ENCODE results near the gene GSPT2.
"Not testable (repeated sequence)": the region's sequence is repeated elsewhere in the genome, so short reads cannot be mapped to it uniquely, and the experiment has no call there.

GSPT2 gene

GRCh38 chrX:51743179-51743957 lies at the start of gene GSPT2:
Gene GSPT2 (plus strand): TSS chrX:51743442. CDS start chrX:51743627, 185 bp downstream.
- DNase-seq = peak; percentile 5 to 31 (median 9)

- DNase-seq = no peak
Measured at GRCh38 chrX:51694254-51694653, 49.0 kb upstream of the GSPT2 start.

- no peak for DNase-seq
Measured at GRCh38 chrX:51697397-51697796, 45.8 kb upstream of the GSPT2 start.

- not testable (repeated sequence) for DNase-seq
Measured at GRCh38 chrX:51710277-51711164, 32.7 kb upstream of the GSPT2 start, which contains the start of gene CENPVL1. Gene CENPVL1 (plus strand): TSS chrX:51710512. CDS start chrX:51710512, 0 bp downstream.

GRCh38 chrX:51712943-51713647 lies 30.1 kb upstream of the GSPT2 start:
- DNase-seq = not testable (repeated sequence)

GRCh38 chrX:51728202-51728601 lies 15.0 kb upstream of the GSPT2 start:
- no peak for DNase-seq

GRCh38 chrX:51737091-51737490 lies 6.2 kb upstream of the GSPT2 start:
- DNase-seq = no peak

GRCh38 chrX:51742586-51742985 lies 656 bp upstream of the GSPT2 start:
- DNase-seq = no peak

GRCh38 chrX:51747671-51748070 lies 4.4 kb downstream of the GSPT2 start:
- no peak for DNase-seq

GRCh38 chrX:51759055-51759839 lies 16.0 kb downstream of the GSPT2 start:
- DNase-seq = no peak

GRCh38 chrX:51760657-51761056 lies 17.4 kb downstream of the GSPT2 start:
- DNase-seq = no peak

- DNase-seq = no peak
Measured at GRCh38 chrX:51766546-51766945, 23.3 kb downstream of the GSPT2 start.

- no peak for DNase-seq
Measured at GRCh38 chrX:51776851-51777250, 33.6 kb downstream of the GSPT2 start.

- no peak for DNase-seq
Measured at GRCh38 chrX:51779306-51779705, 36.1 kb downstream of the GSPT2 start.

- DNase-seq = no peak
Measured at GRCh38 chrX:51795136-51795535, 51.9 kb downstream of the GSPT2 start.
